ENCODE measurements around the gene NUP133.

Gene NUP133

GRCh38 chr1:229470406-229471043 is 37.6 kb downstream of the NUP133 start:
- peaks cover 9% of the 10 kb centered on the region for H3K36me3 ChIP-seq (ENCODE audit: control insufficient read depth, insufficient read depth, low read length)
- H2BK120ac ChIP-seq (ENCODE audit: low read depth, low read length), result no peak overlapping the region
- DNase-seq, result no peak
- no peak overlapping the region for H3K4me2 ChIP-seq (ENCODE audit: low read length)
- H3K18ac ChIP-seq (ENCODE audit: low read length), result no peak overlapping the region
- no peaks in the 10 kb centered on the region for H3K79me2 ChIP-seq (ENCODE audit: control insufficient read depth, insufficient read depth, low read length)
- H3K9ac ChIP-seq (ENCODE audit: low read length), result no peak overlapping the region
- H3K4ac ChIP-seq (ENCODE audit: low read depth, low read length), result no peak overlapping the region
- H3K27ac ChIP-seq (ENCODE audit: low read depth, low read length), result no peak overlapping the region
- H4K8ac ChIP-seq (ENCODE audit: low read depth, low read length), result no peak overlapping the region
- H3K56ac ChIP-seq (ENCODE audit: low read length), result no peak overlapping the region
- no peaks in the 10 kb centered on the region for H3K27me3 ChIP-seq (ENCODE audit: insufficient read depth, low read length, poor library complexity)
- no peak overlapping the region for H2BK15ac ChIP-seq (replicated peaks; ENCODE audit: low read depth)
- no peak overlapping the region for H3K4me3 ChIP-seq (ENCODE audit: low read length)
- no CpG with 5 or more reads among the region's 8 CpGs for WGBS (ENCODE audit: extremely low coverage, insufficient coverage, low lambda C conversion rate)
- no peaks in the 10 kb centered on the region for H3K79me1 ChIP-seq (ENCODE audit: low read length)
- no peak overlapping the region for H3K23ac ChIP-seq (ENCODE audit: low read length)
- no peak overlapping the region for H4K5ac ChIP-seq (ENCODE audit: low read length)
- H2BK5ac ChIP-seq (ENCODE audit: low read length), result no peak overlapping the region
- no peaks in the 10 kb centered on the region for H3K4me1 ChIP-seq (ENCODE audit: control insufficient read depth, low read depth, low read length)
- H2AK5ac ChIP-seq (ENCODE audit: low read length), result no peak overlapping the region

GRCh38 chr1:229466887-229467286 is 41.3 kb downstream of the NUP133 start:
- Histone ChIP-seq H3K27me3 (ENCODE audit: insufficient read depth, low read length, poor library complexity) (no peaks in the 10 kb centered on the region), H4K5ac (ENCODE audit: low read length) (no peak overlapping the region), H3K79me1 (ENCODE audit: low read length) (no peaks in the 10 kb centered on the region), H2BK120ac (ENCODE audit: low read depth, low read length) (no peak overlapping the region), H3K4ac (ENCODE audit: low read depth, low read length) (no peak overlapping the region), H3K4me3 (ENCODE audit: low read length) (no peak overlapping the region), H4K8ac (ENCODE audit: low read depth, low read length) (no peak overlapping the region), H2BK5ac (ENCODE audit: low read length) (no peak overlapping the region), H3K18ac (ENCODE audit: low read length) (no peak overlapping the region), H3K4me1 (ENCODE audit: control insufficient read depth, low read depth, low read length) (no peaks in the 10 kb centered on the region), H2BK15ac (replicated peaks; ENCODE audit: low read depth) (no peak overlapping the region), H3K27ac (ENCODE audit: low read depth, low read length) (no peak overlapping the region), H3K23ac (ENCODE audit: low read length) (no peak overlapping the region), H2AK5ac (ENCODE audit: low read length) (no peak overlapping the region), H3K36me3 (ENCODE audit: control insufficient read depth, insufficient read depth, low read length) (peaks cover 12% of the 10 kb centered on the region), H3K56ac (ENCODE audit: low read length) (no peak overlapping the region), H3K9ac (ENCODE audit: low read length) (no peak overlapping the region), H3K79me2 (ENCODE audit: control insufficient read depth, insufficient read depth, low read length) (no peaks in the 10 kb centered on the region), H3K4me2 (ENCODE audit: low read length) (no peak overlapping the region)
- DNase-seq, result no peak
- no CpG with 5 or more reads among the region's 1 CpG for whole genome bisulfite sequencing (ENCODE audit: extremely low coverage, insufficient coverage, low lambda C conversion rate)

GRCh38 chr1:229464672-229465071 is 43.5 kb downstream of the NUP133 start:
- Histone ChIP-seq H4K5ac (ENCODE audit: low read length) (no peak overlapping the region), H3K36me3 (ENCODE audit: control insufficient read depth, insufficient read depth, low read length) (peaks cover 12% of the 10 kb centered on the region), H2AK5ac (ENCODE audit: low read length) (no peak overlapping the region), H2BK5ac (ENCODE audit: low read length) (no peak overlapping the region), H4K8ac (ENCODE audit: low read depth, low read length) (no peak overlapping the region), H3K4ac (ENCODE audit: low read depth, low read length) (no peak overlapping the region), H3K4me1 (ENCODE audit: control insufficient read depth, low read depth, low read length) (no peaks in the 10 kb centered on the region), H3K23ac (ENCODE audit: low read length) (no peak overlapping the region), H3K18ac (ENCODE audit: low read length) (no peak overlapping the region), H3K4me2 (ENCODE audit: low read length) (no peak overlapping the region), H3K4me3 (ENCODE audit: low read length) (no peak overlapping the region), H3K56ac (ENCODE audit: low read length) (no peak overlapping the region), H3K79me1 (ENCODE audit: low read length) (no peaks in the 10 kb centered on the region), H3K9ac (ENCODE audit: low read length) (no peak overlapping the region), H3K27me3 (ENCODE audit: insufficient read depth, low read length, poor library complexity) (no peaks in the 10 kb centered on the region), H3K79me2 (ENCODE audit: control insufficient read depth, insufficient read depth, low read length) (no peaks in the 10 kb centered on the region), H3K27ac (ENCODE audit: low read depth, low read length) (no peak overlapping the region), H2BK15ac (replicated peaks; ENCODE audit: low read depth) (no peak overlapping the region), H2BK120ac (ENCODE audit: low read depth, low read length) (no peak overlapping the region)
- no peak for DNase-seq
- WGBS (ENCODE audit: extremely low coverage, insufficient coverage, low lambda C conversion rate), result no CpG with 5 or more reads among the region's 8 CpGs

GRCh38 chr1:229461032-229461668 is 47.0 kb downstream of the NUP133 start:
- Histone ChIP-seq H2AK5ac (ENCODE audit: low read length) (no peak overlapping the region), H3K4me1 (ENCODE audit: control insufficient read depth, low read depth, low read length) (no peaks in the 10 kb centered on the region), H3K4me3 (ENCODE audit: low read length) (no peak overlapping the region), H2BK5ac (ENCODE audit: low read length) (no peak overlapping the region), H4K8ac (ENCODE audit: low read depth, low read length) (no peak overlapping the region), H3K56ac (ENCODE audit: low read length) (no peak overlapping the region), H3K4ac (ENCODE audit: low read depth, low read length) (no peak overlapping the region), H3K4me2 (ENCODE audit: low read length) (no peak overlapping the region), H3K36me3 (ENCODE audit: control insufficient read depth, insufficient read depth, low read length) (peaks cover 5% of the 10 kb centered on the region), H3K9ac (ENCODE audit: low read length) (no peak overlapping the region), H3K23ac (ENCODE audit: low read length) (no peak overlapping the region), H3K27ac (ENCODE audit: low read depth, low read length) (no peak overlapping the region), H4K5ac (ENCODE audit: low read length) (no peak overlapping the region), H3K79me2 (ENCODE audit: control insufficient read depth, insufficient read depth, low read length) (no peaks in the 10 kb centered on the region), H2BK15ac (replicated peaks; ENCODE audit: low read depth) (no peak overlapping the region), H2BK120ac (ENCODE audit: low read depth, low read length) (no peak overlapping the region), H3K79me1 (ENCODE audit: low read length) (no peaks in the 10 kb centered on the region), H3K27me3 (ENCODE audit: insufficient read depth, low read length, poor library complexity) (no peaks in the 10 kb centered on the region), H3K18ac (ENCODE audit: low read length) (no peak overlapping the region)
- DNase-seq, result no peak
- WGBS (ENCODE audit: extremely low coverage, insufficient coverage, low lambda C conversion rate), result no CpG with 5 or more reads among the region's 7 CpGs

- H3K4me2 ChIP-seq (ENCODE audit: low read length), result no peak overlapping the region
- H2BK120ac ChIP-seq (ENCODE audit: low read depth, low read length), result no peak overlapping the region
- no peaks in the 10 kb centered on the region for H3K79me2 ChIP-seq (ENCODE audit: control insufficient read depth, insufficient read depth, low read length)
- WGBS (ENCODE audit: extremely low coverage, insufficient coverage, low lambda C conversion rate), result no CpG with 5 or more reads among the region's 3 CpGs
- no peak overlapping the region for H3K23ac ChIP-seq (ENCODE audit: low read length)
- H3K79me1 ChIP-seq (ENCODE audit: low read length), result no peaks in the 10 kb centered on the region
- no peak overlapping the region for H2AK5ac ChIP-seq (ENCODE audit: low read length)
- no peak overlapping the region for H4K5ac ChIP-seq (ENCODE audit: low read length)
- H2BK5ac ChIP-seq (ENCODE audit: low read length), result no peak overlapping the region
- DNase-seq, result no peak
- H3K4me1 ChIP-seq (ENCODE audit: control insufficient read depth, low read depth, low read length), result no peaks in the 10 kb centered on the region
- H3K18ac ChIP-seq (ENCODE audit: low read length), result no peak overlapping the region
- H4K8ac ChIP-seq (ENCODE audit: low read depth, low read length), result no peak overlapping the region
- H3K56ac ChIP-seq (ENCODE audit: low read length), result no peak overlapping the region
- no peak overlapping the region for H3K4me3 ChIP-seq (ENCODE audit: low read length)
- no peak overlapping the region for H3K27ac ChIP-seq (ENCODE audit: low read depth, low read length)
- no peaks in the 10 kb centered on the region for H3K27me3 ChIP-seq (ENCODE audit: insufficient read depth, low read length, poor library complexity)
- H2BK15ac ChIP-seq (replicated peaks; ENCODE audit: low read depth), result no peak overlapping the region
- H3K9ac ChIP-seq (ENCODE audit: low read length), result no peak overlapping the region
- H3K4ac ChIP-seq (ENCODE audit: low read depth, low read length), result no peak overlapping the region
- H3K36me3 ChIP-seq (ENCODE audit: control insufficient read depth, insufficient read depth, low read length), result peaks cover 5% of the 10 kb centered on the region
Observed at GRCh38 chr1:229459815-229460214, 48.3 kb downstream of the NUP133 start.

- H3K4me2 ChIP-seq (ENCODE audit: low read length), result no peak overlapping the region
Observed at GRCh38 chr1:229457436-229457835, 50.7 kb downstream of the NUP133 start.

More at GRCh38 chr1:229457436-229457835, 50.7 kb downstream of the NUP133 start:
- Histone ChIP-seq H3K36me3 (ENCODE audit: control insufficient read depth, insufficient read depth, low read length) (peaks cover under 1% of the 10 kb centered on the region), H4K8ac (ENCODE audit: low read depth, low read length) (no peak overlapping the region), H2AK5ac (ENCODE audit: low read length) (no peak overlapping the region), H3K9ac (ENCODE audit: low read length) (no peak overlapping the region), H3K4me1 (ENCODE audit: control insufficient read depth, low read depth, low read length) (no peaks in the 10 kb centered on the region), H3K79me1 (ENCODE audit: low read length) (no peaks in the 10 kb centered on the region), H4K5ac (ENCODE audit: low read length) (no peak overlapping the region), H2BK5ac (ENCODE audit: low read length) (no peak overlapping the region), H3K27me3 (ENCODE audit: insufficient read depth, low read length, poor library complexity) (no peaks in the 10 kb centered on the region), H2BK120ac (ENCODE audit: low read depth, low read length) (no peak overlapping the region), H3K79me2 (ENCODE audit: control insufficient read depth, insufficient read depth, low read length) (no peaks in the 10 kb centered on the region), H3K4ac (ENCODE audit: low read depth, low read length) (no peak overlapping the region), H3K56ac (ENCODE audit: low read length) (no peak overlapping the region), H3K4me3 (ENCODE audit: low read length) (no peak overlapping the region), H2BK15ac (replicated peaks; ENCODE audit: low read depth) (no peak overlapping the region), H3K27ac (ENCODE audit: low read depth, low read length) (no peak overlapping the region), H3K18ac (ENCODE audit: low read length) (no peak overlapping the region), H3K23ac (ENCODE audit: low read length) (no peak overlapping the region)
- WGBS (ENCODE audit: extremely low coverage, insufficient coverage, low lambda C conversion rate), result no CpG with 5 or more reads among the region's 4 CpGs
- no peak for DNase-seq

Data from mesendoderm (in vitro differentiated cells).